ENCODE measurements around the gene DQX1.
A peak's percentile ranks its signal among the peaks of the same experiment; 100 is the strongest.

DQX1 gene

DNA sequence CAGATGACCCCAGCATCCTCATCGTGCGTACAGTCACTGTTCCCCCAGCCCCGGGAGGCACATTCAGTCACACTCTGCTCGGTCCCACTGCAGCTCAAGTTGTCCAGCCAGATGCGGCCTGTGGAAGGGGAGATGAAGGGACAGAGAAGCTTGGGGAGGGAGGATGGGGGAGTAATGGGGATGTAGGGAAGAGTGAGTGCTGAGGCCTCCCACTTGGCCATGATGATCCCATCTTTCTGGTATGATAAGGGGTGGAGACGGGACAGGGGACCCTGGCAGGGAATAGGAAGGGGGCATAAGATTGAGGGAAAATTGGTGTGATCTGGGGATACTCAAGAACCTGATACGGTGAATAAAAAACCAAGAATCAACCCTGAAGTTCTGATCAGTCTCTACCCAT, 24.2 kb upstream of the DQX1 start:
- TF ChIP-seq, protein P1, sequence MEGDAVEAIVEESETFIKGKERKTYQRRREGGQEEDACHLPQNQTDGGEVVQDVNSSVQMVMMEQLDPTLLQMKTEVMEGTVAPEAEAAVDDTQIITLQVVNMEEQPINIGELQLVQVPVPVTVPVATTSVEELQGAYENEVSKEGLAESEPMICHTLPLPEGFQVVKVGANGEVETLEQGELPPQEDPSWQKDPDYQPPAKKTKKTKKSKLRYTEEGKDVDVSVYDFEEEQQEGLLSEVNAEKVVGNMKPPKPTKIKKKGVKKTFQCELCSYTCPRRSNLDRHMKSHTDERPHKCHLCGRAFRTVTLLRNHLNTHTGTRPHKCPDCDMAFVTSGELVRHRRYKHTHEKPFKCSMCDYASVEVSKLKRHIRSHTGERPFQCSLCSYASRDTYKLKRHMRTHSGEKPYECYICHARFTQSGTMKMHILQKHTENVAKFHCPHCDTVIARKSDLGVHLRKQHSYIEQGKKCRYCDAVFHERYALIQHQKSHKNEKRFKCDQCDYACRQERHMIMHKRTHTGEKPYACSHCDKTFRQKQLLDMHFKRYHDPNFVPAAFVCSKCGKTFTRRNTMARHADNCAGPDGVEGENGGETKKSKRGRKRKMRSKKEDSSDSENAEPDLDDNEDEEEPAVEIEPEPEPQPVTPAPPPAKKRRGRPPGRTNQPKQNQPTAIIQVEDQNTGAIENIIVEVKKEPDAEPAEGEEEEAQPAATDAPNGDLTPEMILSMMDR (conservative IDR thresholded peaks at IDR 0.05; ENCODE audit: low read depth, low read length), result no peak

DNA sequence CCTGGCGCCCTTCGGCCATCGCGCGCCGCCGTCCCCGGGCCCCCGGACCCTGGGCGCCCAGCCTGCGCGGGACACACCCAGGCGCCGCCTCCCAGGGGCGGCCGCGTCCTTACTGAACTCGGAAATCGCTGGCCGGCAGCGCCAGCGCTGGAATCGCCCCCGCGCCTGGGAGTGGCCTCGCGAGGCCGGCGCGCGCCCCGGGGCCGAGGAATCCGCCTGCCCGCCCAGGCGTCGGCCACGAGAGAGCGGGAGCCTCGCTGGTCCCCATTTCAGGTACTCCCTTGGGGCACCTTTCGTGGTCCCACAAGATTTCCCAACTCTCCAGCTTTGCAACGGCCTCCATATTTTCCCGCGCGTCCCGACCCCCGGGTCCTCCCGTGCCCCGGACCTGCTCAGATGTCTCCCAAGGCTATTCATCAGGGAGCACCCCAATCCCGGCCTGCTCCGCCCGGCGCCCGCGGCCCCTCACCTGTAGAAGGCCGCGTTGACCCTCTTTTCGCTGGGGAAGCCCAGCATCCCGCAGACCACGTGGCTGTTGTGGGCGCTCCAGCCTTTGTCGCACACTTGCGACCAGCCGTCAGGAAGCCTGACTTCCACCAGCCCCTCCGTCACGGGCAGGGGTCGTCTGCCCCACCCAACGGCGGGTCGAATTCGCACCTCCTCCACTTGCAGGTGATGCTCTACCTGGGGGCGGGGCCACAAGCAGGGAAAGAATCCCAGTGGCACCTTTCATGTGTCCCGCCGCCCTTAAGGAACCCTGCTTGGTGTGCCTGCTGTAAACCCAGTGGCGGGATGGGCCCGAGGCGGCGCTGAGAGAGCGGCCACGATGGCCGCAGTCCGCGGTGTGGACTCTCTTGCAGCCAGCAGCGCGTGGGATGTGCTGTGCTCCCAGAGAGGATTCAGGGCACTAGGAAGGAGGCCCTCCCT, 23.1 kb upstream of the DQX1 start:
- peak overlapping the region; percentile 58 for H3K4me3 ChIP-seq (ENCODE audit: low read depth, low read length)
- DNase-seq (ENCODE audit: low read depth), result no peak
- TF ChIP-seq, protein P1 (conservative IDR thresholded peaks at IDR 0.05; ENCODE audit: low read depth, low read length), result no peak

More for the DNA sequence above, 24.2 kb upstream of the DQX1 start:
- DNase-seq (ENCODE audit: low read depth), result no peak
- no peak overlapping the region for H3K4me3 ChIP-seq (ENCODE audit: low read depth, low read length)

DNA sequence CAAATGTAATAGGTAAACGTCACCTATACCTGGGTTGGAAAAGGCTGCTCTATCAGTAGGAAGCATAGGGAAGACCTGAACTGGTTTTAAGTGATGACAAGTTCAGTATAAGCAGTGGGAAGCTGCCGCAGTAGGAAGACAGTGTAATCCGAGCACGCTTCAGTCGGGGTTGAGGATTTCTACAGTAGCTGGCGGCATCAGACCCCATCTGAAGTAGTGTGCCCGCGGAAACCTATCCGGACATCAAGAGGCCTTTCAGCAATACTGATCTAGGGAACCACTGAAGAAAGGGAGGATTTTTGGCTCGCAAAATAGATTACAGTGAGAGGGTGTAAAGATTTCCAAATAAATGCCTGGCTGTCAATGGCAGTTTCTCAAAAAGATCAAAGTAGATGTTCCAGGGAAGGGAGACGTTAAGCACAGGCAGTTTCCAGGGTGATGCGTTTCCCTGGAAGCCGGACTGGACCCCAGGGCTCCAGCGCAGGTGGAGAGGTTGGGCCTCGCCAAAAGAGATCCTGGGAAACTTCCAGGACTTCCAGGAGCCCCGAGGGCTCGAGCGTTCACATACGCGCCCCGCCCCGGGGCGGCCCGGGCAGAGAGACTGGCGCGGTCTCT, 22.4 kb upstream of the DQX1 start:
- TF ChIP-seq, protein P1 (conservative IDR thresholded peaks at IDR 0.05; ENCODE audit: low read depth, low read length), result no peak
- peak overlapping the region; percentile 58 for H3K4me3 ChIP-seq (ENCODE audit: low read depth, low read length)
- no peak for DNase-seq (ENCODE audit: low read depth)

DNA sequence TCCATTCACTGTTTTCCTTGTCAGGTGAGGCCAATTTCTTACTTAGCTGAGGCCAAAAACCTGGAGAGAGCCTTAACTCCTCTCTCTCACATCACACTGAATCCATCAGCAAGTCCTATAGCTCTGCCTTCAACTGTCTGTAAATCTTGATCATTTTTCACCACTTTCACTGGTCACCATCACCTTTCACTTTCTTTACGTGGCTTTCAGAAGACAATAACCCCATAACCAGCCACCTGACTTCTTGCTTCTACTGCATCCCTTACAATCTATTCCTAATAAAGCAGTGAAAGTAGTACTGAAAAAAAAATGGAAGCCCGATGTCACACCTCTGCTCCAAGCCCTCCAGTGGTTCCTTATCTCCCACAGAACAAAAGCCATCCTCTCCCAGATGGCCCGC, 20.0 kb upstream of the DQX1 start:
- H3K4me3 ChIP-seq (ENCODE audit: low read depth, low read length), result no peak overlapping the region
- TF ChIP-seq, protein P1 (conservative IDR thresholded peaks at IDR 0.05; ENCODE audit: low read depth, low read length), result no peak
- DNase-seq (ENCODE audit: low read depth), result no peak

DNA sequence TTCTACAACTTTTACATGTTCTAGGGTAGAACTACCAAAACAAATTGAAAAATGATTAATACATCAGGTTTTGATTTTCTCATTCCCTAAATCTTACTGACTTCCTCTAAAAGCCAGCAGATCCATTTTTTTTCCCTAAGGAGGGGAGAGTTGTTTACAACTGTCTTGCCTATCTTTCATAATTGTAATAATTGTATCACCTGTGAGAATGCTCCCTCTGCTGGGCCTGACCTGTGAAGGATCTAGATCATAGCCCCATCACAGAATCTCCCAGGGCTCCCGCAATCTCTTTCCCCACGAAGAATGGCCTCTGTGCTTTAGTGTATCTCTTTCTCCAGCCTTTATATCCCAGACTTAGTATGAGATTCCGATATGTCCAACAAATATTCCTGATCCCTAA, 18.6 kb upstream of the DQX1 start:
- H3K4me3 ChIP-seq (ENCODE audit: low read depth, low read length), result no peak overlapping the region
- no peak for DNase-seq (ENCODE audit: low read depth)
- TF ChIP-seq, protein P1 (conservative IDR thresholded peaks at IDR 0.05; ENCODE audit: low read depth, low read length), result peak; percentile 25

DNA sequence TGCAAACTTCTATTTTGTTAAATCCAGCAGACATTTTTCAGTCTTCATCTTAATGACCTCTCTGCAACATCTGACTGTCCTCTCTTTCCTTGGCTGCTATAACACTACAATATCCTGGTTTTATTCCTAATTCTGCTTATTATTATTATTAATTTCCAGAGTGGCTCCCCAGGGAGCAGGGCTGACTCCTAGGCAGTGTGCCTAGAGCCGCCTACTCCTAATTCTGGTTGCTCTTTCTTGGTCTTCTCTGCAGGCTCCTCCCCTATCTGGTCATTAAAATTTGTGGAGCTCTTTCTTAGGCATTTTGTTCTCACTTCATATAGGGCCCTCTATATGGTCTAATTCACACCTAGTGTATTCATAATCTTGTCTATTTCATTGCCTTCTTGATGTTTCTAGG, 16.9 kb upstream of the DQX1 start:
- TF ChIP-seq, protein P1 (conservative IDR thresholded peaks at IDR 0.05; ENCODE audit: low read depth, low read length), result no peak
- no peak overlapping the region for H3K4me3 ChIP-seq (ENCODE audit: low read depth, low read length)
- no peak for DNase-seq (ENCODE audit: low read depth)

Data from choroid plexus epithelial cell (primary cell).